Tibial nerve (tissue), 4 donors: ENCODE data around the gene WIPF1. TPM values are rescaled to one million over a fixed set of nuclear protein-coding genes. Genes with fewer than 3 reads are reported as not detected.

ENCODE experiments used
- DNase-seq, 2 donors: peaks; one replicate each; pipeline ENCODE4 v3.0.0-alpha.2; 2019; ENCODE audit warnings: low spot score in 2 of 2
- H3K27ac ChIP-seq, 4 donors: fragments of 200-600 bp; sonication (generic) in 3 of 4; one replicate each; pipeline ENCODE4 v1.5.1; 2017 to 2019; ENCODE audit warnings: mild to moderate bottlenecking in 1 of 4
- H3K27me3 ChIP-seq, 2 donors: fragments of 200-600 bp; sonication (generic) in 1 of 2; one replicate each; pipeline versions ENCODE4 v1.5.1 to v1.6.0; 2017 to 2019
- H3K36me3 ChIP-seq, 3 donors: fragments of 200-600 bp; sonication (generic); one replicate each; pipeline ENCODE4 v1.5.1; 2018 to 2019
- H3K4me1 ChIP-seq, 4 donors: fragments of 200-600 bp; sonication (generic) in 3 of 4; one replicate each; pipeline ENCODE4 v1.5.1; 2017 to 2019
- H3K4me3 ChIP-seq, 4 donors: fragments of 200-600 bp; sonication (generic) in 3 of 4; one replicate each; pipeline ENCODE4 v1.5.1; 2017 to 2019; ENCODE audit warnings: mild to moderate bottlenecking in 1 of 4, moderate library complexity in 1 of 4
- H3K9me3 ChIP-seq, 4 donors: fragments of 200-600 bp; sonication (generic) in 3 of 4; one replicate each; pipeline ENCODE4 v1.5.1; 2017 to 2019
- EP300 ChIP-seq, 2 donors: sonication (generic); formaldehyde crosslinking; IDR thresholded peaks; one replicate each; pipeline ENCODE4 v1.6.1; 2017; ENCODE audit warnings: antibody characterized with exemption in 2 of 2, mild to moderate bottlenecking in 1 of 2
- POLR2A ChIP-seq, 2 donors: fragments of 450-650 bp; IDR thresholded peaks; one replicate each; pipeline ENCODE4 v1.6.1; 2017; ENCODE audit warnings: antibody characterized with exemption in 2 of 2, mild to moderate bottlenecking in 2 of 2, moderate library complexity in 2 of 2
- WGBS, 2 donors: methylation state at CpG; one replicate each; pipeline ENCODE4 v1.1.5; 2018; 5-methylcytosine and 5-hydroxymethylcytosine counted together
- total RNA-seq, 4 donors: library from RNA; depleted of rRNA; stranded (reverse); fragments of >200 nt; gene quantifications; one replicate each; pipeline ENCODE4 v1.1.0, GENCODE V29; 2016
- TF ChIP-seq, protein P1 (sequence below), 5 experiments: fragments of 200-600 bp in 3 of 5; fragments of 450-650 bp in 2 of 5; sonication (generic) in 3 of 5; IDR thresholded peaks; one replicate each; pipeline ENCODE4 v1.5.1; 2016 to 2019; ENCODE audit warnings: antibody characterized with exemption in 5 of 5, mild to moderate bottlenecking in 3 of 5, moderate library complexity in 2 of 5

The WIPF1 gene
- total RNA-seq, 4 donors from 2014 or later = 43.2 to 63.8 (median 52.9) TPM

- Histone ChIP-seq H3K4me1 (peaks cover 3 to 92% (median 47%) of the 10 kb centered on the region in 4 donors), H3K36me3 (no peaks in the 10 kb centered on the region), H3K4me3 (no peak overlapping the region), H3K27me3 (no peaks in the 10 kb centered on the region), H3K9me3 (no peaks in the 10 kb centered on the region), H3K27ac (peak overlapping the region in 3 of 4 donors; percentile 18 to 82 (median 38))
- 52 to 55% methylated on average over 3 of the region's 3 CpGs for WGBS, 2 donors
- DNase-seq = no peak
- TF ChIP-seq EP300 (IDR thresholded peaks at IDR 0.05) (no peak), POLR2A (IDR thresholded peaks at IDR 0.05) (no peak)
- TF ChIP-seq, protein P1, sequence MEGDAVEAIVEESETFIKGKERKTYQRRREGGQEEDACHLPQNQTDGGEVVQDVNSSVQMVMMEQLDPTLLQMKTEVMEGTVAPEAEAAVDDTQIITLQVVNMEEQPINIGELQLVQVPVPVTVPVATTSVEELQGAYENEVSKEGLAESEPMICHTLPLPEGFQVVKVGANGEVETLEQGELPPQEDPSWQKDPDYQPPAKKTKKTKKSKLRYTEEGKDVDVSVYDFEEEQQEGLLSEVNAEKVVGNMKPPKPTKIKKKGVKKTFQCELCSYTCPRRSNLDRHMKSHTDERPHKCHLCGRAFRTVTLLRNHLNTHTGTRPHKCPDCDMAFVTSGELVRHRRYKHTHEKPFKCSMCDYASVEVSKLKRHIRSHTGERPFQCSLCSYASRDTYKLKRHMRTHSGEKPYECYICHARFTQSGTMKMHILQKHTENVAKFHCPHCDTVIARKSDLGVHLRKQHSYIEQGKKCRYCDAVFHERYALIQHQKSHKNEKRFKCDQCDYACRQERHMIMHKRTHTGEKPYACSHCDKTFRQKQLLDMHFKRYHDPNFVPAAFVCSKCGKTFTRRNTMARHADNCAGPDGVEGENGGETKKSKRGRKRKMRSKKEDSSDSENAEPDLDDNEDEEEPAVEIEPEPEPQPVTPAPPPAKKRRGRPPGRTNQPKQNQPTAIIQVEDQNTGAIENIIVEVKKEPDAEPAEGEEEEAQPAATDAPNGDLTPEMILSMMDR (IDR thresholded peaks at IDR 0.05) = no peak
Observed at GRCh38 chr2:174607584-174607983, 10.0 kb upstream of the WIPF1 start.

GRCh38 chr2:174606336-174606735 is 8.7 kb upstream of the WIPF1 start:
- 30 to 43% methylated on average over 3 of the region's 3 CpGs for whole genome bisulfite sequencing, 2 donors
- H3K27ac ChIP-seq = peak overlapping the region in 3 of 4 donors; percentile 8 to 82 (median 62)
- H3K4me3 ChIP-seq = no peak overlapping the region
- H3K4me1 ChIP-seq = peaks cover 3 to 92% (median 50%) of the 10 kb centered on the region in 4 donors
- H3K27me3 ChIP-seq = no peaks in the 10 kb centered on the region
- peak in 1 of 2 donors; percentile 67 for DNase-seq
- TF ChIP-seq, protein P1 (IDR thresholded peaks at IDR 0.05) = no peak
- peak in 1 of 2 donors; percentile 60 for TF ChIP-seq EP300 (IDR thresholded peaks at IDR 0.05)
- H3K36me3 ChIP-seq = no peaks in the 10 kb centered on the region
- no peaks in the 10 kb centered on the region for H3K9me3 ChIP-seq

GRCh38 chr2:174605687-174606086 is 8.1 kb upstream of the WIPF1 start:
- Histone ChIP-seq H3K27me3 (no peaks in the 10 kb centered on the region), H3K9me3 (no peaks in the 10 kb centered on the region), H3K4me3 (no peak overlapping the region), H3K36me3 (no peaks in the 10 kb centered on the region), H3K27ac (peak overlapping the region in 3 of 4 donors; percentile 8 to 82 (median 62)), H3K4me1 (peaks cover 3 to 85% (median 48%) of the 10 kb centered on the region in 4 donors)
- no peak for TF ChIP-seq POLR2A (IDR thresholded peaks at IDR 0.05)
- TF ChIP-seq, protein P1 (IDR thresholded peaks at IDR 0.05) = peak; percentile 15 to 52 (median 27)
- DNase-seq = no peak

- H3K36me3 ChIP-seq = no peaks in the 10 kb centered on the region
- TF ChIP-seq POLR2A (IDR thresholded peaks at IDR 0.05) (no peak), EP300 (IDR thresholded peaks at IDR 0.05) (peak; percentile 44 to 48)
- TF ChIP-seq, protein P1 (IDR thresholded peaks at IDR 0.05) = peak; percentile 41 to 64 (median 50)
- H3K4me1 ChIP-seq = peaks cover 0 to 80% (median 41%) of the 10 kb centered on the region in 4 donors
- H3K9me3 ChIP-seq = no peaks in the 10 kb centered on the region
- H3K27me3 ChIP-seq = no peaks in the 10 kb centered on the region
- 34 to 36% methylated on average over 3 of the region's 3 CpGs for WGBS, 2 donors
- no peak overlapping the region for H3K4me3 ChIP-seq
- H3K27ac ChIP-seq = peak overlapping the region in 3 of 4 donors; percentile 41 to 82 (median 69)
- peak; percentile 28 to 68 for DNase-seq
Observed at GRCh38 chr2:174603280-174603679, 5.7 kb upstream of the WIPF1 start.

- TF ChIP-seq EP300 (IDR thresholded peaks at IDR 0.05) (no peak), POLR2A (IDR thresholded peaks at IDR 0.05) (no peak)
- TF ChIP-seq, protein P1 (IDR thresholded peaks at IDR 0.05) = no peak
Observed at GRCh38 chr2:174602745-174603144, 5.1 kb upstream of the WIPF1 start.

More at GRCh38 chr2:174602745-174603144, 5.1 kb upstream of the WIPF1 start:
- Histone ChIP-seq H3K4me1 (peaks cover 0 to 80% (median 43%) of the 10 kb centered on the region in 4 donors), H3K27me3 (no peaks in the 10 kb centered on the region), H3K4me3 (no peak overlapping the region), H3K27ac (peak overlapping the region in 3 of 4 donors; percentile 41 to 82 (median 69)), H3K36me3 (no peaks in the 10 kb centered on the region), H3K9me3 (no peaks in the 10 kb centered on the region)
- DNase-seq = no peak
- WGBS, 2 donors = 58 to 64% methylated on average over 3 of the region's 3 CpGs
